CD4-positive, CD25-positive, alpha-beta regulatory T cell (primary cell): Measurements from ENCODE around the gene TNFAIP3. TPM values are rescaled to one million over a fixed set of nuclear protein-coding genes. Genes with fewer than 3 reads are reported as not detected.
"Not testable (repeated sequence)": the region's sequence is repeated elsewhere in the genome, so short reads cannot be mapped to it uniquely, and the experiment has no call there.

Source experiments
- ATAC-seq, 2 donors: fragments of 150-1000 bp; cut with Tn5 transposase; one replicate each; pipeline ENCODE4 v1.10.0; 2021; ENCODE audit warnings: low read depth in 2 of 2, moderate number of reproducible peaks in 2 of 2, moderate library complexity in 1 of 2
- DNase-seq, 3 donors: peaks; one replicate each; pipeline versions ENCODE4 v3.0.0 to v3.0.0-alpha.2; 2012 to 2022; ENCODE audit warnings: mixed read lengths in 1 of 3
- H3K27ac ChIP-seq: one replicate; pipeline ENCODE4 v1.7.0; 2013; ENCODE audit warnings: mild to moderate bottlenecking, low read length; ENCODE audit not compliant: insufficient read depth, poor library complexity, severe bottlenecking
- H3K27me3 ChIP-seq: one replicate; pipeline ENCODE4 v1.7.0; 2013; ENCODE audit warnings: low read length; ENCODE audit not compliant: control insufficient read depth, insufficient read depth
- H3K36me3 ChIP-seq: one replicate; pipeline ENCODE4 v1.7.0; 2013; ENCODE audit warnings: mild to moderate bottlenecking, low read length, moderate library complexity; ENCODE audit not compliant: control insufficient read depth, insufficient read depth
- H3K4me1 ChIP-seq: 2 replicates; pipeline ENCODE4 v1.7.0; 2013; ENCODE audit warnings: mild to moderate bottlenecking, low read length; ENCODE audit not compliant: insufficient read depth, control insufficient read depth, poor library complexity, severe bottlenecking
- H3K4me3 ChIP-seq: one replicate; pipeline ENCODE4 v1.7.0; 2013; ENCODE audit warnings: low read depth, mild to moderate bottlenecking, low read length, moderate library complexity
- H3K9me3 ChIP-seq, 2 experiments: 1 replicate in 1 of 2; 2 replicates in 1 of 2; pipeline ENCODE4 v1.7.0; 2013; ENCODE audit warnings: low read length in 2 of 2, mild to moderate bottlenecking in 1 of 2, moderate library complexity in 1 of 2; ENCODE audit not compliant: control insufficient read depth in 2 of 2
- H3K27ac Mint-ChIP-seq, 3 donors: one replicate each; pipeline ENCODE4 v1.8.0; 2020 to 2022; ENCODE audit warnings: mild to moderate bottlenecking in 3 of 3, mixed read lengths in 3 of 3, moderate library complexity in 2 of 3
- H3K27me3 Mint-ChIP-seq: one replicate; pipeline ENCODE4 v1.8.0; 2022; ENCODE audit warnings: mild to moderate bottlenecking, mixed read lengths
- H3K36me3 Mint-ChIP-seq: one replicate; pipeline ENCODE4 v1.8.0; 2020; ENCODE audit warnings: mixed read lengths
- H3K4me1 Mint-ChIP-seq, 4 donors: one replicate each; pipeline ENCODE4 v1.8.0; 2020 to 2022; ENCODE audit warnings: mixed read lengths in 4 of 4, mild to moderate bottlenecking in 1 of 4
- H3K4me3 Mint-ChIP-seq, 4 donors: one replicate each; pipeline ENCODE4 v1.8.0; 2020 to 2022; ENCODE audit warnings: mild to moderate bottlenecking in 4 of 4, mixed read lengths in 4 of 4, moderate library complexity in 3 of 4
- H3K9me3 Mint-ChIP-seq, 7 donors: one replicate each; pipeline ENCODE4 v1.8.0; 2020 to 2022; ENCODE audit warnings: mixed read lengths in 7 of 7, mild to moderate bottlenecking in 3 of 7, moderate library complexity in 2 of 7
- polyA plus RNA-seq, 4 donors: library from polyadenylated mRNA; unstranded; fragments of 300-500 nt; fragmentation: Illumina TruSeq; gene quantifications; one replicate each; pipeline ENCODE4 v1.2.3, GENCODE V29; 2021
- total RNA-seq: library from RNA; stranded (reverse); gene quantifications from one replicate; pipeline ENCODE4 v1.2.3, GENCODE V29; 2022

The TNFAIP3 gene
- total and polyA plus RNA-seq, 5 donors from 2014 or later, result 70.5 to 3,783 (median 100) TPM

- peaks cover 70% of the 10 kb centered on the region for H3K36me3 ChIP-seq
- peak overlapping the region; percentile 24 to 74 (median 56) for H3K4me3 Mint-ChIP-seq
- peak; percentile 20 to 28 for ATAC-seq
Measured at GRCh38 chr6:137880746-137881521, 13.9 kb downstream of the TNFAIP3 start.

GRCh38 chr6:137881522-137881886, 14.4 kb downstream of the TNFAIP3 start:
- Histone ChIP-seq H3K4me1 (peaks cover 72% of the 10 kb centered on the region), H3K36me3 (peaks cover 64% of the 10 kb centered on the region), H3K4me3 (peak overlapping the region; percentile 21), H3K27me3 (no peaks in the 10 kb centered on the region), H3K27ac (peak overlapping the region; percentile 97), H3K9me3 (no peaks in the 10 kb centered on the region)
- H3K27me3 Mint-ChIP-seq, result peaks cover 19% of the 10 kb centered on the region
- peaks cover 55% of the 10 kb centered on the region for H3K36me3 Mint-ChIP-seq
- ATAC-seq (no peak), DNase-seq (no peak)
- peak overlapping the region; percentile 66 to 92 (median 67) for H3K27ac Mint-ChIP-seq
- H3K4me3 Mint-ChIP-seq, result peak overlapping the region in 2 of 4 donors; percentile 16 to 52
- H3K4me1 Mint-ChIP-seq, result peaks cover 34 to 84% (median 59%) of the 10 kb centered on the region in 4 donors
- H3K9me3 Mint-ChIP-seq, result peaks cover 0 to 7% (median 2%) of the 10 kb centered on the region in 7 donors

More at GRCh38 chr6:137880746-137881521, 13.9 kb downstream of the TNFAIP3 start:
- Mint-ChIP-seq H3K9me3 (peaks cover 0 to 7% (median 0%) of the 10 kb centered on the region in 7 donors), H3K27me3 (peaks cover 19% of the 10 kb centered on the region), H3K36me3 (peaks cover 59% of the 10 kb centered on the region), H3K4me1 (peaks cover 35 to 88% (median 60%) of the 10 kb centered on the region in 4 donors), H3K27ac (peak overlapping the region; percentile 68 to 92 (median 92))
- DNase-seq, result peak in 2 of 3 donors; percentile 45 to 66
- Histone ChIP-seq H3K9me3 (no peaks in the 10 kb centered on the region), H3K27ac (peak overlapping the region; percentile 97), H3K4me1 (peaks cover 78% of the 10 kb centered on the region), H3K4me3 (peak overlapping the region; percentile 41), H3K27me3 (no peaks in the 10 kb centered on the region)

GRCh38 chr6:137882225-137882961, 15.3 kb downstream of the TNFAIP3 start:
- Mint-ChIP-seq H3K4me3 (peak overlapping the region; percentile 50 to 73 (median 56)), H3K36me3 (peaks cover 47% of the 10 kb centered on the region), H3K4me1 (peaks cover 25 to 83% (median 56%) of the 10 kb centered on the region in 4 donors), H3K27ac (peak overlapping the region; percentile 76 to 92 (median 82)), H3K9me3 (peaks cover 0 to 10% (median 2%) of the 10 kb centered on the region in 7 donors), H3K27me3 (peaks cover 19% of the 10 kb centered on the region)
- DNase-seq, result peak in 1 of 3 donors; percentile 40
- Histone ChIP-seq H3K27ac (peak overlapping the region; percentile 97), H3K9me3 (no peaks in the 10 kb centered on the region), H3K27me3 (no peaks in the 10 kb centered on the region), H3K4me1 (peaks cover 63% of the 10 kb centered on the region), H3K4me3 (peak overlapping the region; percentile 21), H3K36me3 (peaks cover 55% of the 10 kb centered on the region)
- ATAC-seq, result peak in 1 of 2 donors; percentile 21

GRCh38 chr6:137883400-137884148, 16.5 kb downstream of the TNFAIP3 start:
- peaks cover 43% of the 10 kb centered on the region for H3K36me3 ChIP-seq
- H3K27ac ChIP-seq, result peak overlapping the region; percentile 97
- H3K9me3 ChIP-seq, result no peaks in the 10 kb centered on the region
- H3K9me3 Mint-ChIP-seq, result peaks cover 0 to 10% (median 3%) of the 10 kb centered on the region in 7 donors
- peaks cover 19% of the 10 kb centered on the region for H3K27me3 Mint-ChIP-seq
- H3K4me3 Mint-ChIP-seq, result peak overlapping the region; percentile 23 to 83 (median 55)
- H3K27me3 ChIP-seq, result no peaks in the 10 kb centered on the region
- DNase-seq (peak in 1 of 3 donors; percentile 53), ATAC-seq (peak in 1 of 2 donors; percentile 13)
- H3K27ac Mint-ChIP-seq, result peak overlapping the region; percentile 85 to 94 (median 90)
- H3K36me3 Mint-ChIP-seq, result peaks cover 37% of the 10 kb centered on the region
- peaks cover 14 to 72% (median 47%) of the 10 kb centered on the region in 4 donors for H3K4me1 Mint-ChIP-seq
- peak overlapping the region; percentile 18 for H3K4me3 ChIP-seq
- H3K4me1 ChIP-seq, result peaks cover 52% of the 10 kb centered on the region

GRCh38 chr6:137884149-137884909, 17.3 kb downstream of the TNFAIP3 start:
- peaks cover 33% of the 10 kb centered on the region for H3K36me3 Mint-ChIP-seq
- no peak for DNase-seq

GRCh38 chr6:137884910-137885229, 17.8 kb downstream of the TNFAIP3 start:
- not testable (repeated sequence) for H3K9me3 Mint-ChIP-seq, H3K9me3 ChIP-seq, H3K27me3 ChIP-seq, ATAC-seq, DNase-seq, H3K27ac ChIP-seq, H3K4me3 ChIP-seq
- Histone ChIP-seq H3K36me3 (peaks cover 30% of the 10 kb centered on the region), H3K4me1 (peaks cover 39% of the 10 kb centered on the region)
- peak overlapping the region in 1 of 4 donors; percentile 77 for H3K4me3 Mint-ChIP-seq
- peaks cover 30% of the 10 kb centered on the region for H3K36me3 Mint-ChIP-seq
- H3K4me1 Mint-ChIP-seq, result peaks cover 11 to 59% (median 42%) of the 10 kb centered on the region in 4 donors
- H3K27ac Mint-ChIP-seq, result peak overlapping the region; percentile 54 to 81 (median 59)
- peaks cover 19% of the 10 kb centered on the region for H3K27me3 Mint-ChIP-seq

More at GRCh38 chr6:137884149-137884909, 17.3 kb downstream of the TNFAIP3 start:
- Mint-ChIP-seq H3K27me3 (peaks cover 19% of the 10 kb centered on the region), H3K27ac (peak overlapping the region; percentile 59 to 94 (median 90)), H3K9me3 (peaks cover 0 to 8% (median 5%) of the 10 kb centered on the region in 7 donors), H3K4me1 (peaks cover 13 to 64% (median 44%) of the 10 kb centered on the region in 4 donors), H3K4me3 (peak overlapping the region in 3 of 4 donors; percentile 23 to 48 (median 38))
- Histone ChIP-seq H3K4me1 (peaks cover 44% of the 10 kb centered on the region), H3K27ac (peak overlapping the region; percentile 97), H3K36me3 (peaks cover 36% of the 10 kb centered on the region), H3K9me3 (no peaks in the 10 kb centered on the region), H3K27me3 (no peaks in the 10 kb centered on the region), H3K4me3 (no peak overlapping the region)
- ATAC-seq, result no peak
